Heart right ventricle (tissue), 16 donors: ENCODE measurements around the gene AFG1L. TPM values are rescaled to one million over a fixed set of nuclear protein-coding genes. Genes with fewer than 3 reads are reported as not detected.
A peak's percentile ranks its signal among the peaks of the same experiment; 100 is the strongest.

Source experiments
- ATAC-seq, 8 donors: fragments of 200-7000 bp; cut with Tn5 transposase; one replicate each; pipeline ENCODE4 v1.9.1; 2020; ENCODE audit warnings: mild to moderate bottlenecking in 8 of 8, moderate library complexity in 8 of 8, moderate number of reproducible peaks in 1 of 8
- DNase-seq, 2 donors: peaks; one replicate each; pipeline ENCODE4 v3.0.0-alpha.2; 2020
- H3K27ac ChIP-seq, 10 donors: fragments of 200-600 bp; sonication (generic) in 2 of 10; one replicate each; pipeline versions ENCODE4 v1.5.0 to v1.8.0; 2020 to 2022; ENCODE audit warnings: mild to moderate bottlenecking in 3 of 10
- H3K27me3 ChIP-seq, 7 donors: fragments of 200-600 bp; one replicate each; pipeline ENCODE4 v1.8.0; 2021 to 2022; ENCODE audit warnings: mild to moderate bottlenecking in 2 of 7
- H3K36me3 ChIP-seq, 9 donors: fragments of 200-600 bp; sonication (generic) in 1 of 9; one replicate each; pipeline versions ENCODE4 v1.5.0 to v1.8.0; 2020 to 2022; ENCODE audit warnings: mild to moderate bottlenecking in 2 of 9
- H3K4me1 ChIP-seq, 9 donors: fragments of 200-600 bp; sonication (generic) in 1 of 9; one replicate each; pipeline versions ENCODE4 v1.5.0 to v1.8.0; 2020 to 2022; ENCODE audit warnings: mild to moderate bottlenecking in 4 of 9
- H3K4me3 ChIP-seq, 10 donors: fragments of 200-600 bp; sonication (generic) in 2 of 10; one replicate each; pipeline versions ENCODE4 v1.5.0 to v1.8.0; 2020 to 2022; ENCODE audit warnings: mild to moderate bottlenecking in 7 of 10, moderate library complexity in 2 of 10
- H3K9me3 ChIP-seq, 11 donors: fragments of 200-600 bp in 10 of 11; sonication (generic) in 2 of 11; one replicate each; pipeline versions ENCODE4 v1.5.0 to v1.8.0; 2013 to 2022; ENCODE audit warnings: mild to moderate bottlenecking in 2 of 11, control low read depth in 1 of 11, moderate library complexity in 1 of 11
- WGBS, 2 donors: extraction: QIAGEN DNeasy Blood & Tissue Kit; methylation state at CpG; one replicate each; pipeline ENCODE4 v1.1.7; 2013; ENCODE audit warnings: inconsistent platforms in 1 of 2; 5-methylcytosine and 5-hydroxymethylcytosine counted together
- intact Hi-C, 10 donors: fragments of 100-400 bp; cut with DNase I; formaldehyde crosslinking; loops; one replicate each; pipeline versions ENCODE4 v1.11.1 to v1.14.2; 2022
- polyA plus RNA-seq, 2 donors: library from polyadenylated mRNA; stranded (reverse); fragments of 200-250 nt; gene quantifications; one replicate each; pipeline ENCODE4 v1.2.3, GENCODE V29; 2013
- total RNA-seq, 10 donors: library from RNA; stranded (reverse); fragmentation: NEBNext Ultra II Directional in 3 of 10; extraction: Animal tissue kit (Norgen Biotek cat#: 25700) in 3 of 10; gene quantifications; one replicate each; pipeline versions ENCODE4 v1.2.1 to v1.2.4, GENCODE V29; 2021 to 2023
- TF ChIP-seq, protein P1 (sequence below), 9 donors: fragments of 200-600 bp; sonication (generic) in 2 of 9; IDR thresholded peaks; one replicate each; pipeline versions ENCODE4 v1.5.0 to v1.8.0; 2021 to 2022; ENCODE audit warnings: antibody characterized with exemption in 9 of 9, mild to moderate bottlenecking in 5 of 9, moderate library complexity in 1 of 9
- donor health status: Arrhythmogenic right ventricular cardiomyopathy.
- donor health status: ischemic (EF 13 %, LVEDD 7.1; RV severe dilation, severe dysfunction).
- donor health status: healthy with polysubstance abuse.
- donor health status: DM: no; HTN: yes; CAD: no.
- donor health status: DM: no; HTN: no; CAD: no.
- donor health status: ischemic (EF 25% LVEDD 6.9; RV normal size, moderate dysfunction).
- donor health status: ischemic (EF 25% LVEDD 5.7; RV mildly dilated, moderate dysfunction).
- donor health status: healthy.
- donor health status: DM: yes; HTN: yes; CAD: no.
- donor health status: Ischemic cardiomyopathy.
- donor health status: ischemic (EF 35%, LVEDD 5.7; RV mildly dilated, moderate dysfunction).
- donor health status: nonischemic (EF 11% LVEDD 7.7; RV severe dilation, severe dysfunction).
- donor health status: DM: yes; HTN: yes; CAD: no.
- donor health status: PGD.
- donor health status: ischemic (EF 29% LVEDD 5.4; RV normal size, mild dysfunction).
- donor health status: nonischemic (EF 23%, LVEDD 6.1; RV moderate dilation, normal function).

The AFG1L gene
- total and polyA plus RNA-seq, 12 donors: 1.9 to 18.8 (median 12.8) TPM

DNA sequence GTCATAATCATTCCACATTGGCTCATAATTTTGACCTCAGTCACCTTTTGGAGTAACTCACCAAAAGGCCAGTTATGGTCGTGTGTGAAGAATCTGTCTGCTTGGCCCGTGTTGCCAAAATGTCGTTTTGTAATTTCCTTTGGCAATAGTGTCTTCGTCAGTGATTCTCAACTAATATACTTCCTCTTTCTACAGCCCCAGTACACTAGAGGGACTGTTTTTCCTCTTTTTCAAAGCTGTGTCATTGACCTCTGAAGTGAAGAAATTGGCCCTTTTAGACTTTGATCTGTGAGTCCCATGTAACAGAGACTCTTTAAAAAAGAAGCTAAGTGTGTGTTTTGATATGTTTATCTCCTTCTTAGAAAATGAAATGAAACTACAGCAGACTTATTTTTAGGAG lies 271.0 kb downstream of the AFG1L start:
- peak overlapping the region; percentile 14 to 100 (median 96) for H3K27ac ChIP-seq
- TF ChIP-seq, protein P1, sequence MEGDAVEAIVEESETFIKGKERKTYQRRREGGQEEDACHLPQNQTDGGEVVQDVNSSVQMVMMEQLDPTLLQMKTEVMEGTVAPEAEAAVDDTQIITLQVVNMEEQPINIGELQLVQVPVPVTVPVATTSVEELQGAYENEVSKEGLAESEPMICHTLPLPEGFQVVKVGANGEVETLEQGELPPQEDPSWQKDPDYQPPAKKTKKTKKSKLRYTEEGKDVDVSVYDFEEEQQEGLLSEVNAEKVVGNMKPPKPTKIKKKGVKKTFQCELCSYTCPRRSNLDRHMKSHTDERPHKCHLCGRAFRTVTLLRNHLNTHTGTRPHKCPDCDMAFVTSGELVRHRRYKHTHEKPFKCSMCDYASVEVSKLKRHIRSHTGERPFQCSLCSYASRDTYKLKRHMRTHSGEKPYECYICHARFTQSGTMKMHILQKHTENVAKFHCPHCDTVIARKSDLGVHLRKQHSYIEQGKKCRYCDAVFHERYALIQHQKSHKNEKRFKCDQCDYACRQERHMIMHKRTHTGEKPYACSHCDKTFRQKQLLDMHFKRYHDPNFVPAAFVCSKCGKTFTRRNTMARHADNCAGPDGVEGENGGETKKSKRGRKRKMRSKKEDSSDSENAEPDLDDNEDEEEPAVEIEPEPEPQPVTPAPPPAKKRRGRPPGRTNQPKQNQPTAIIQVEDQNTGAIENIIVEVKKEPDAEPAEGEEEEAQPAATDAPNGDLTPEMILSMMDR (IDR thresholded peaks at IDR 0.05): peak in 4 of 9 donors; percentile 22 to 48 (median 42)
- H3K27me3 ChIP-seq: no peaks in the 10 kb centered on the region
- intact Hi-C loops: loop anchor here in 6 of 10 donors (1.0 to 10.0 kb wide), 5 partner anchors 26 to 109 kb away; no protein-coding TSS in a partner anchor
- peaks cover 0 to 48% (median 24%) of the 10 kb centered on the region in 9 donors for H3K36me3 ChIP-seq
- peak in 1 of 2 donors; percentile 57 for DNase-seq
- ATAC-seq: peak in 7 of 8 donors; percentile 16 to 63 (median 47)
- WGBS, 2 donors: 0% methylated on average over 4 of the region's 4 CpGs
- H3K4me1 ChIP-seq: peaks cover 12 to 85% (median 66%) of the 10 kb centered on the region in 9 donors
- H3K9me3 ChIP-seq: no peaks in the 10 kb centered on the region
- peak overlapping the region in 5 of 10 donors; percentile 13 to 93 (median 75) for H3K4me3 ChIP-seq

DNA sequence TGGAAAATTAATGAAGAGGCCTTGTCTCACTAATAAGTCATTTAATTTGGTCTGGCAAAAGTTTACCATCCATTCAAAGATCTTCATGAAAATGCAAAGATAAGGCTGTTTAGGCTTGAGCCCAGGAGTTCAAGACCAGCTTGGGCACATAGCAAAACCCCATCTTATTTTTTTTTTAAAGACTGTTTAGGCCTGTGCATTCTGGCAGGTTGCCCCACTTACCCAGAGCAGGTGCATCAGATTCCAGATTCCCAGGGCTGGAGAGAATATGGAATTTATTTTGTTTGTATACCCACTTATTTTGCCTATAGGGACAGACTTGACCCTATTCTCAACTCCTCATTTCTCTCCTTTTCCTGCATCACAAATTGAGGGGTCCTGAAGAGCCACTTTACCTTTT lies 271.6 kb downstream of the AFG1L start:
- ATAC-seq: no peak
- peak overlapping the region; percentile 13 to 100 (median 96) for H3K27ac ChIP-seq
- H3K4me3 ChIP-seq: peak overlapping the region in 2 of 10 donors; percentile 75 to 93

DNA sequence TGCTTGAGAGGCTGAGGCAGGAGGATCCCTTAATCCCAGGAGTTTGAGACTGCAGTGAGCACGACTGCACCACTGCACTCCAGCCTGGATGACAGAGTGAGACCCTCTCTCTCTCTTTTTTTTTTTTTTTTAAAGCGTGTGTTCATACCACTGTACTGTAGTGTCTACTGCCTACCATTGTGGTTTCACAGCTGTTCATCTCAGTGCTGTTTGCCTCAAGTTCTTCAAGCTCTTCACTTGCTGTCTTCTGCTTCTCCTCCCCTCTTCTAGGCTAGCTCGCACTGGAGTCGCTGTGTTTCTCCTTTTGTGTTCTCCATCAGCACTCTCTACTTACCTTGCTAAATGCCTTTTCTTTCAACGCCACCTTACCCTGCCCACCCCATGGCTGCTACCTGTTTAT lies 273.2 kb downstream of the AFG1L start:
- 92 to 93% methylated on average over 5 of the region's 5 CpGs for WGBS, 2 donors
- intact Hi-C loops: loop anchor here in 6 of 10 donors (5.0 to 10.0 kb wide), 4 partner anchors 47 to 107 kb away; no protein-coding TSS in a partner anchor
- no peak overlapping the region for H3K27ac ChIP-seq
- peaks cover 0 to 69% (median 24%) of the 10 kb centered on the region in 9 donors for H3K36me3 ChIP-seq
- DNase-seq: no peak
- TF ChIP-seq, protein P1 (IDR thresholded peaks at IDR 0.05): no peak
- ATAC-seq: no peak
- no peaks in the 10 kb centered on the region for H3K9me3 ChIP-seq
- peaks cover 12 to 87% (median 62%) of the 10 kb centered on the region in 9 donors for H3K4me1 ChIP-seq
- H3K27me3 ChIP-seq: no peaks in the 10 kb centered on the region
- no peak overlapping the region for H3K4me3 ChIP-seq

More for the DNA sequence above, 271.6 kb downstream of the AFG1L start:
- H3K9me3 ChIP-seq: no peaks in the 10 kb centered on the region
- H3K4me1 ChIP-seq: peaks cover 12 to 90% (median 66%) of the 10 kb centered on the region in 9 donors
- H3K27me3 ChIP-seq: no peaks in the 10 kb centered on the region
- intact Hi-C loops: loop anchor here in 6 of 10 donors (5.0 to 10.0 kb wide), 4 partner anchors 48 to 108 kb away; no protein-coding TSS in a partner anchor
- TF ChIP-seq, protein P1 (IDR thresholded peaks at IDR 0.05): no peak
- H3K36me3 ChIP-seq: peaks cover 0 to 53% (median 24%) of the 10 kb centered on the region in 9 donors
- no peak for DNase-seq

DNA sequence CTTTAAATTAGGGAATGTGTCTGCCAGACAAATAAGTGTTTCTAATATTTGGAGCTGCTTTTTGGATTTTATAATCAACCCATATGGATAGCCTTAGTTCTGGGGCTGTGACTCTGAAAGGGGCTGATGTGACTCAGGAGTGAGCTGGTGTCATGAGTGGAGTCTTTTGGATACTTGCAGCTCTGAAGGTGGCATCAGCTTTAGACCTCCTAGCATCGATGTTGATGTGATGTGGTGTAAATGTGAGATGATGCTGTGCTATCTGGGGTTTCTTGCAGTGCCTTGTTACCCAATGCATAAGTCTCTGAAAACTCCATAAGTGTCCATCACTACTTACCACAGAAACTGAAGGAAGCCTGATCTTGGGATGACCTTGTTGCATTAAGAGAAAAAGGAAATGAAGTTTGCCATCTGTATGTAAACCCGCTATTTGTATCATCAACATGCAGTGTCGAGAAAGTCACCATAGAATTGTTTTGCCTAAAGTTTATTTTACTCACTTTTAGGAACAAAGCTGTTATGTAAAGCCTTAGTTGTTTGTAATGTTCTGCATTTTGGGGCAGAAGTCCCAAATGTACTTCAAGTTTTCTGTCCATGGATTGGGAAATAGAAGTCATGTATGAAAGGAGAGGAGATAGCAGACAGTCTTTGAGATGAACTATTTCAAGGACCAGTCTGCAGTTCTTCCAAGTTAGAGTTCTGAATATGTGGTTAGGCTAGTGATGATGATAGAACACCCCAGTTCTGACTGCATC lies 273.9 kb downstream of the AFG1L start:
- peaks cover 0 to 75% (median 24%) of the 10 kb centered on the region in 9 donors for H3K36me3 ChIP-seq
- DNase-seq (no peak), ATAC-seq (no peak)
- no peak overlapping the region for H3K4me3 ChIP-seq
- no peaks in the 10 kb centered on the region for H3K9me3 ChIP-seq
- H3K27ac ChIP-seq: no peak overlapping the region
- H3K4me1 ChIP-seq: peaks cover 12 to 83% (median 61%) of the 10 kb centered on the region in 9 donors
- intact Hi-C loops: loop anchor here in 6 of 10 donors (5.0 to 10.0 kb wide), 4 partner anchors 46 to 106 kb away; no protein-coding TSS in a partner anchor
- no peaks in the 10 kb centered on the region for H3K27me3 ChIP-seq
- TF ChIP-seq, protein P1 (IDR thresholded peaks at IDR 0.05): no peak
- WGBS, 2 donors: 87 to 93% methylated on average over 3 of the region's 3 CpGs
